K562 (cell line): ENCODE results near the gene GANAB. TPM values are rescaled to one million over a fixed set of nuclear protein-coding genes. Genes with fewer than 3 reads are reported as not detected.
A peak's percentile ranks its signal among the peaks of the same experiment; 100 is the strongest.

ENCODE experiments used
- E2F1 ChIP-seq: sonication (generic); formaldehyde crosslinking; IDR thresholded peaks from 2 replicates; pipeline ENCODE4 v1.8.1; 2023; ENCODE audit warnings: mild to moderate bottlenecking, missing genetic modification reagents, moderate library complexity
- EZH2 ChIP-seq: IDR thresholded peaks from 2 replicates; pipeline ENCODE4 v1.6.1; 2012; ENCODE audit warnings: low read depth, mild to moderate bottlenecking, inconsistent platforms, low read length, borderline replicate concordance
- FOXM1 ChIP-seq, 2 experiments: fragments of 450-650 bp in 1 of 2; sonication (generic) in 1 of 2; formaldehyde crosslinking in 1 of 2; IDR thresholded peaks; 2 replicates each; pipeline versions ENCODE4 v1.6.1 to v1.9.0; 2017 to 2022; ENCODE audit warnings: low read depth in 2 of 2, mild to moderate bottlenecking in 2 of 2, missing genetic modification reagents in 1 of 2, moderate library complexity in 1 of 2
- NCOR1 ChIP-seq: fragments of 450-650 bp; IDR thresholded peaks from 2 replicates; pipeline ENCODE4 v1.6.1; 2016; ENCODE audit warnings: mild to moderate bottlenecking, moderate library complexity
- REST ChIP-seq, 2 experiments: fragments of 450-650 bp; formaldehyde crosslinking in 1 of 2; IDR thresholded peaks; 2 replicates each; pipeline versions ENCODE4 v1.4.0 to v1.6.1; 2014 to 2020; ENCODE audit warnings: mild to moderate bottlenecking in 2 of 2, borderline replicate concordance in 1 of 2, low read depth in 1 of 2
- RFX5 ChIP-seq: IDR thresholded peaks from 2 replicates; pipeline ENCODE4 v1.6.1; 2011; ENCODE audit warnings: low read depth, mild to moderate bottlenecking, improper control_type of control experiment, low read length
- SLC30A9 ChIP-seq: fragments of 250-450 bp; sonication (Bioruptor Pico); IDR thresholded peaks from 2 replicates; pipeline ENCODE4 v1.8.0; 2022; ENCODE audit warnings: mild to moderate bottlenecking, moderate library complexity
- THRB ChIP-seq: fragments of 450-650 bp; formaldehyde crosslinking; conservative IDR thresholded peaks from 2 replicates; pipeline ENCODE4 v1.4.0; 2022; ENCODE audit warnings: mild to moderate bottlenecking, missing genetic modification characterization
- ZBTB5 ChIP-seq: fragments of 450-650 bp; IDR thresholded peaks from 2 replicates; pipeline ENCODE4 v1.6.1; 2017; ENCODE audit warnings: antibody characterized with exemption
- ZNF324 ChIP-seq: fragments of 250-450 bp; sonication (Bioruptor Pico); IDR thresholded peaks from 2 replicates; pipeline ENCODE4 v1.4.0; 2020; ENCODE audit warnings: mild to moderate bottlenecking
- ZNF586 ChIP-seq: fragments of 450-650 bp; formaldehyde crosslinking; conservative IDR thresholded peaks from 2 replicates; pipeline ENCODE4 v1.4.0; 2020; ENCODE audit warnings: mild to moderate bottlenecking, moderate library complexity
- polyA plus RNA-seq, 8 experiments: library from polyadenylated mRNA; depleted of rRNA in 4 of 8; stranded (reverse) in 5 of 8; unstranded in 3 of 8; fragments of >200 nt; fragmentation: Nextera tagmentation in 2 of 8; fragmentation: Illumina TruSeq in 1 of 8; extraction: Ambion mirVana in 2 of 8; extraction: Trizol in 1 of 8; gene quantifications; 2 replicates each; pipeline versions ENCODE4 v1.2.1 to v1.2.3, GENCODE V29; 2011 to 2014; ENCODE audit warnings: inconsistent platforms in 1 of 8, missing spikeins in 1 of 8
- total RNA-seq, 7 experiments: library from RNA; depleted of rRNA in 6 of 7; stranded (reverse); fragments of >200 nt in 6 of 7; fragmentation: Illumina TruSeq in 2 of 7; extraction: Trizol in 2 of 7; gene quantifications; 2 replicates each; pipeline versions ENCODE4 v1.2.1 to v1.2.3, GENCODE V29; 2011 to 2021; ENCODE audit warnings: low replicate concordance in 1 of 7

GANAB gene
- total and polyA plus RNA-seq, 9 of the 15 experiments (the other 6 are each of a cell fraction or from before 2014, with no cell fraction given): 6.5 to 284 (median 161) TPM

- TF ChIP-seq E2F1 (no peak; the same call in 1 of the 2 replicates), NCOR1 (peak; percentile 13), SLC30A9 (CRISPR knock-in tag) (no peak), EZH2 (no peak), FOXM1 (IDR thresholded peaks at IDR 0.05; ENCODE audit: low read depth) (no peak), FOXM1 (CRISPR knock-in tag; IDR thresholded peaks at IDR 0.05; ENCODE audit: low read depth) (peak; percentile 88; the same call in 1 of the 2 replicates), RFX5 (no peak), ZNF324 (CRISPR knock-in tag) (no peak; the same call in 1 of the 2 replicates), THRB (CRISPR knock-in tag) (no peak), ZBTB5 (peak; percentile 79), REST (IDR thresholded peaks at IDR 0.05; ENCODE audit: borderline replicate concordance) (no peak), REST (CRISPR knock-in tag; IDR thresholded peaks at IDR 0.05; ENCODE audit: low read depth) (0 out of 2 replicates have a peak, but pooled peaks have one; percentile 27), ZNF586 (no peak)
Measured at GRCh38 chr11:62671608-62672389, 25.4 kb upstream of the GANAB start, which contains the start of the genes LBHD1 and UQCC3 (continued).
